Activated CD4-positive, CD25-positive, alpha-beta regulatory T cell treated with anti-CD3 and anti-CD28 coated beads, Interleukin-2, amount 50 U/mL, for 16 hours (primary cell): ENCODE results near the gene ABCD1.

Experiments used
- DNase-seq: peaks from one replicate; pipeline ENCODE4 v3.0.0-alpha.2; 2020; ENCODE audit warnings: low read depth, low spot score

ABCD1 gene

DNA sequence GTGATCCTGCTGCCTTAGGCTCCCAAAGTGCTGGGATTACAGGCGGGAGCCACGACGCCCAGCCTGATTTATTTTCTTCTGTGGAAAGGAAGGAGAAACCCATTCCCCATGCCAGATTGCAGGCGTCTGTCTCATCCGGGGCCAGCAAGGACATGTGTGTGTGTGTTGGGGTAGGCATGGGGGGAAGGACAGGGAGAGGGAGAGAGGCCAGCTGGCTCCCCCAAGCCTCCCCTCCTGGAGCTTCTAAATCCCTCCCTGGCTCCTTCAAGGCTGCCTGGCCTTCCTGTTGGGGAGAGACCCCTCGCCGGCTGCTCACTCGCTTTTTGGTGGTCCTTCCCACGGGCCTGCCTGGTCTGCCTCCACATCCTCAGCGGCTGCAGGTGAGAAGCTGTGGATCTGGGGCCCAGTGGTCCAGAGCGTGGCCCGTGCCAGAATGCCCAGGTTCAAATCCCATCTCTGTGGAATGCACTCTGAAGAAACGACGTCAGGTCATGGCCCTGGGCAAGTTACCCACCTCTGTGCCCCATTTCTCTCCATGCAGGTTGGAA, 38.0 kb downstream of the ABCD1 start:
- DNase-seq: no peak

DNA sequence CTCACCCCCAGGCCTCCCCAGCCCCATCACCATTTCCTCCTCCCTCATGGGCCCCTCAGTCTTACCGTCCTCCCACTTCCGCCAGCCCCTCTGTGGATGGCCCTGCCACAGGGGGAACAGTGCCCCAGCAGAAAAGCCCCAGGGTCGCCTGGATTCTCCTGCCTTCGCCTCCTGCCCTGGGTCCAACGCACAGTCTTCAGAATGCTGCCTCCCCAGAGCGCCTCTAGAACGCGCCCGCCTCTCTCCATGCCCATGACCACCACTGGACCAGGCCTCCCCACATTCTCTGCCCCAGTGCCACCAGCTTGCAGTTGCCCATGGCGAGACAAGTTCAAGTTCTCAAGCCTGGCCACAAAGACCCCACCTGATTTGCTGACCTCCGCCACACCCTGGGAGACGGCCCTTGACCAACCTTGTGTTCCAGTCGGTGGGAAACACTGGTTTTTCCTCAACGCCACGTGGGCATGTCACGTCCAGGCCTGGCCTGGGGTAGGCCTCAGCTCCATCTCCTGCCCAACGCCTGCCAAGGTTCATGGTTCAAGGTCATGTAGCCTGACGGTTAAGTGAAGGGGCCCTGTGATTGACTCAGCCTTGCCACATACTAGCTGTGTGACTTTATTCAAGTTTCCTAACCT, 38.8 kb downstream of the ABCD1 start:
- no peak for DNase-seq

DNA sequence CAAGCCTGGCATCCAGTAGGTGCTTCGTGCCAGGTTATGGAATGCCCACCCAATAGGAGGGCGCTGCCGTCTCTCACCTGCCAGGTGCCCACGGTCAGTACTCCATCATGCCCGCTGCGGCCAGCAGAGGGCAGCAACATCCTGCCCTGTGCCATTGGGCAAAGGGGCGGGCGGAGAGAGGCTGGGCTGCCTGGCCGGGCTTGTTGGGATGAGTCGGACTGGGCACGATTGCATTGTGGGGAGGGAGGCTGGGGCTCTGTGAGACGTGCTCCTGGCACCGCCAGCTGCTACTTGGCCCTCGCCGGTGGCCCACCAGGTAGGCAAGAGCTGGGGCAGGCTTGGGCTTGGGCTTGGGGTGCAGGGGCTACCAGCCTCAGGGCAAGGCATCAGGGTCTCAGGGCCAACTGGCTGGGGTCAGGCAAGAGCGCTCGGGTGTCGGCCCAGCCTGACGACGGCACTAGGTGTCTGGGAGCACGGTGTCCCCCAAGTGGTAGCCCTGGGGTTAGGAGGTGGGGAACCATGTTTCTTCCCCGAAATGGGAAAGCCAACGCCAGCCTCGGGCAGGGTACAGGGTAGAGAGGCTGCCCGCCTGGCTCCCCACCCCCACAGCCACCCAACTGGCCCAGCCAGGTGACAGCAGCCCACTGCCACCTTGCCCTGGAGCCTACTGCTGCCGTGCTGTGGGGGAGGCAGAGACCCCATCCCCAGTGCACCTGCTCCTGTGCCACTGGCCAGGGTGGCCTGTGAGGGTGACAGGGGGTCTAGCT, 39.5 kb downstream of the ABCD1 start, which contains the start of gene PLXNB3:
Gene PLXNB3, plus strand, starts transcription at position 261 of the 767 bp plus-strand sequence. CDS start 1,287 bp downstream, outside the sequence.
- peak; percentile 38 for DNase-seq

DNA sequence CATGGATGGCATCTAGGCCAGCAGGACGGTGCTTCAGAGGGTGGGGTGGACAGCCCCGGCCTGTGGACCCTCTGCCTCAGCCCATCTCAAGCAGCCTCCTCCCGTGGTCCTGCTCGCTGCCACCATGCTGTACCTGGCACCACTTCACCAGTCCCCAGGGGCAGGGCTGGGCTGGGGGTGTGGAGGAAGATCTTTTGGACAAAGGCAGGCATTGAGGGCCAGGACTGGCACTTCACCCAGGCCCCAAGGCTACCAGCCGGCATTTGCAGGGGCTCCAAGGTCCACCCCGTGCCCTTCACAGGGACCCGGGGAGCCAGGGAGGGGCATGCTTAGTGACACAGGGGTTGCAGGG, 40.1 kb downstream of the ABCD1 start:
- no peak for DNase-seq

DNA sequence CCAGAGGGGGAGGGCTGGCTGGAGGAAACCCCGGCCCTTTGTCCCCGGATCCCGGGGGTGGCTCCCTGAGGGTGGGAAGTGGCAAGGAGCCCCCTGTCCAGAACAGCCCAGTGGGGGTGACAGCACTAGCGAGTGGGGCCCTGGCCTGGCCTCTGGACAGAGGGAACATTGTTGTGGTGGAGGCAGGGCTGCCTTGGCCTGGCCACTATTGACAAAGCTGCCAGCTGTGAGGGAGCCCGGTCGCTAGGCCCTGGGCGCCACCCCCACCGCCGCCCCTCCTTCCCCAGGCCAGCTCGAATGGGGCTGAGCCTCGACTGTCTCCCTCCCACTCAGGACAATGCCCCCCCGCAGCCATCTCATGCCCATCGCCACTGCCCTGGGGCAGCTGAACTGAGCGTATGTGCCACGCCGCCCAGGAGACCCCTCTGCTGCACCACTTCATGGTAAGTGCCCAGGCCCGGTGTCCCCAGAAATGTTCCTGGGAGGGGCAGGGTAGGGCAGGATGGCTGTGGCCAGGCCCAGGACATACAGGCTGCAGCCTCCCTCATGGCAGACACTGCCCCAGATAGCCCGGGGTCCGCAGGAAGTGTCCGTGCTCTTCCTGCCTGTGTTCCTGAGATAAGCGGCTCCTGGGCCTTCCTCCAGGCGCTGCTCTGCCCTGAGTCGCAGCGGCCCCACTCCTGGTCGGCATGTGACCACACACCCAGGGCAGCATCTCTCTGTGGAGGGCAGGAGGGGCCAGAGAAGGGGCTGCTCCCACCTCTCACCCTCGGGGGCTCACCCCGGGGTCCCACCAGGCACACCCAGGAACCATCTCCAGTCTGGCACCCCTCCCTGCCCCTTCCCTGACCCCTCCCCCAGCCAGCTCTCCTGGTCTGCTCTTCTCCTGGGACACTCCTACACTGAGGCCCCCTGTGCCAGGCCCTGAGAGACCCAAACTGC, 40.8 kb downstream of the ABCD1 start:
- no peak for DNase-seq

DNA sequence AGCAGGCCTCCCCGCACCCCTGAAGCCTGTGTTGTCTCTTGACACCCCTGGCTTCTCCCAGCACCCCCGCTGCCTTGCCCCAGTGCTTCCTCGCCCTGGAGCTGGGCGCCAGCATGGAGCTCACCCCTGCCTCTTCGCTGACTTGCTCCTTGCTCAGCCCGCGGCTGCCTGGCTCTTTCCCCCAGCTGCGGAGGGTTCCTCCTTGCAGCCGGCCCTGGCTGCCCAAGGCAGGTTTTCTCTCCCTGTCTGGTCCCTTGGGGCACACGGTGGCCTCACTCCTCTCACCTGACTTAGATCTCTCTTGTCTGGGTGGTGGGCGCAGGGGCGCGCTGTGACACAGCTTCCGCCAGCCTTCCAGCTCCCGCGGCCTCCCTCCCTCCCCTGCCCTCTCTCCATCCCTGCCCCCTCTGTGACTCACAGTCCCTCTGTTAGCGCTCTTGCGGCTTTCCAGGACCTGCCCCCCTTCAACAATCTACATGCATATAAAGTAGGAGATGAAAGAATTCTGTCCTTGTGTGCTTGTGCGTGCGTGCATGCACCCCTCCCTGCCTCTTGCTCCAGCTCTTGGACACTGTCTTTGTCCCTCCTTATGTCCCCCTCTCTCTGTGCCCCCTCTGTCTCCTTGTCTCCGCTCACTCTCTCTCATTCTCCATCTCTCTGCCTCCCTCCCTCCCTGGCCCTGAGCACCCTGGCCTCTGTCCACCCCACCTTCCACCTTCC, 41.6 kb downstream of the ABCD1 start:
- no peak for DNase-seq

DNA sequence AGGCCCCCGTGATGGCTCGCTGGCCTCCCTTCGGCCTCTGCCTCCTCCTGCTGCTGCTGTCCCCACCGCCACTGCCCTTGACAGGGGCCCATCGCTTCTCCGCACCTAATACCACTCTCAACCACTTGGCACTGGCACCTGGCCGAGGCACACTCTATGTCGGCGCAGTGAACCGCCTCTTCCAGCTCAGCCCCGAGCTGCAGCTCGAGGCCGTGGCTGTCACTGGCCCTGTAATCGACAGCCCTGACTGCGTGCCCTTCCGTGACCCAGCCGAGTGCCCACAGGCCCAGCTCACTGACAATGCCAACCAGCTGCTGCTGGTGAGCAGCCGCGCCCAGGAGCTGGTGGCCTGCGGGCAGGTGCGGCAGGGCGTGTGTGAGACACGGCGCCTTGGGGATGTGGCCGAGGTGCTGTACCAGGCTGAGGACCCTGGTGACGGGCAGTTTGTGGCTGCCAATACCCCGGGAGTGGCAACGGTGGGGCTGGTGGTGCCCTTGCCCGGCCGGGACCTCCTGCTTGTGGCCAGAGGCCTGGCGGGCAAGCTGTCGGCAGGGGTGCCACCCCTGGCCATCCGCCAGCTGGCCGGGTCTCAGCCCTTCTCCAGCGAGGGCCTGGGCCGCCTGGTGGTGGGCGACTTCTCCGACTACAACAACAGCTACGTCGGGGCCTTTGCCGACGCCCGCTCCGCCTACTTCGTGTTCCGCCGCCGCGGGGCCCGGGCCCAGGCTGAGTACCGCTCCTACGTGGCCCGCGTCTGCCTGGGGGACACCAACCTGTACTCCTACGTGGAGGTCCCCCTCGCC, 42.4 kb downstream of the ABCD1 start:
- no peak for DNase-seq

DNA sequence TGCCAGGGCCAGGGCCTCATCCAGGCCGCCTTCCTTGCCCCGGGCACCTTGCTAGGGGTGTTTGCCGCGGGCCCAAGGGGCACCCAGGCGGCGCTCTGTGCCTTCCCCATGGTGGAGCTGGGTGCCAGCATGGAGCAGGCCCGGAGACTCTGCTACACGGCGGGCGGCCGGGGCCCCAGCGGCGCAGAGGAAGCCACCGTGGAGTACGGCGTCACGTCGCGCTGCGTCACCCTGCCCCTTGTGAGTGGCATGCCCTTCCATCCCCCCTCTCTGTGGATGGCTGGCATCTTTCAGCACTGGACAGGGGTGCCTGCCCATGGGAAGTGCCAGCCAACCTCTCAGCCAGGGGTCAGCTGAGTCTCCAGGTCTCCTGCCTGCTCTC, 43.0 kb downstream of the ABCD1 start:
- DNase-seq: no peak

DNA sequence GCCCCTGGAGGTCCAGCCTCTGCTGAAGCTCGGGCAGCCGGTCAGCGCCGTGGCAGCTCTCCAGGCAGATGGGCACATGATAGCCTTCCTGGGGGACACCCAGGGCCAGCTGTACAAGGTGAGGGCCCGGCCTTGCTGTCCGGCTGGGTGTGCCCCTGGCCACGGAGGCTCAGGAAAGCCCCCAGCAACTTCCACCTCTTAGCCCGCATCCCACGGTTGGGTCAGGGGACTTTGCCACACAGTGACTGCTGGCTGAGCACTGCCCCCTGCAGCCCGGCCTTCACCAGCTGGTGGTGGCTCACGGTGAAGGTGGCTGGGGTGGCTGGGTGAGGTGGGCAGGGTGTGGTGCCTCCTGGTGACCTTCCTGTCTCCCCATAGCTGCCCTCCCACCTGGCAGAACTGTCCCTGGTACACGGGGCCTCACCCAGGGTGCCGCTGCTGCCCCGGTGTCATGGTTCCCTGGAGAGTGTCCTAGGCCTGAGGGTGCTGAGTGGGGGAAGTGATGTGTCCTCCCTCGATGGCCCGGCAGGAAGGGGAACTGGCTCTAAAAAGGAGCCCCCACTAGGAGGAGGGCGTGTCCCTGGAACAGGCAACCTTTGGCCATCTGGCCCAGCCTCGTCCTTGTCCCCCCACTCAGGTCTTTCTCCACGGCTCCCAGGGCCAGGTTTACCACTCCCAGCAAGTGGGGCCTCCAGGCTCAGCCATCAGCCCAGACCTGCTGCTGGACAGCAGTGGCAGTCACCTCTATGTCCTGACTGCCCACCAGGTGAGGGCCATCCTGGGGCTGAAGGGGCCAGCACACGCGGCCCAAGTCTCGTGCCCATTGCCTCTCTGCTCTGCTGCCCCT, 43.9 kb downstream of the ABCD1 start:
- no peak for DNase-seq

DNA sequence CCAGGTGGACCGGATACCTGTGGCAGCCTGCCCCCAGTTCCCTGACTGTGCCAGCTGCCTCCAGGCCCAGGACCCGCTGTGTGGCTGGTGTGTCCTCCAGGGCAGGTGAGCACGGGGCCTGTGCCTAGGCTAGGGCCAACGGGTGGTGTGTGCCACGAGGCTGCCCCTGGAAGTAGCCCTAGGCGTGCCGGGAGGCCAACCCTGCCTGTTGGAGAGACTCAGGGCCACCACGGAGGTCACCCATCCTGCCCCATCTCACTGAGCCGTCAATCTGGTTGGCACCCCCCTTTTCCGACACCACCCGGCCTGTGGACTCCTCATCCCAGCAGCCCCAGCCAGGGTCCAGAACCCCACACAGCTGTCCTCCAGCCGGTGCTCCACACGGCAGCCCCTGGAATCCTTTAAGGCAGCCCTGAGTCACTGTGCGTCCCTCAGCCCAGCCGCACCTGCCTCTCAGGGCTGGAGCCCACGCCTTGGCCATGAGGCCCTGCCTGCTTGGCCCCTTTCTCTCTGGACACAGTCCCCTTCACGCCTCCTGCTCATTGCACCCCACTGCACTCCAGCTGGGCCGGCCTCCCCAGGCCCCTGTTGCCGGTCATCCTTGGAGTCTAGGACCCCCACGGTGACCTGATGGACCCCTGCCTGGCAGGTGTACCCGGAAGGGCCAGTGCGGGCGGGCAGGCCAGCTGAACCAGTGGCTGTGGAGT, 44.7 kb downstream of the ABCD1 start:
- no peak for DNase-seq

DNA sequence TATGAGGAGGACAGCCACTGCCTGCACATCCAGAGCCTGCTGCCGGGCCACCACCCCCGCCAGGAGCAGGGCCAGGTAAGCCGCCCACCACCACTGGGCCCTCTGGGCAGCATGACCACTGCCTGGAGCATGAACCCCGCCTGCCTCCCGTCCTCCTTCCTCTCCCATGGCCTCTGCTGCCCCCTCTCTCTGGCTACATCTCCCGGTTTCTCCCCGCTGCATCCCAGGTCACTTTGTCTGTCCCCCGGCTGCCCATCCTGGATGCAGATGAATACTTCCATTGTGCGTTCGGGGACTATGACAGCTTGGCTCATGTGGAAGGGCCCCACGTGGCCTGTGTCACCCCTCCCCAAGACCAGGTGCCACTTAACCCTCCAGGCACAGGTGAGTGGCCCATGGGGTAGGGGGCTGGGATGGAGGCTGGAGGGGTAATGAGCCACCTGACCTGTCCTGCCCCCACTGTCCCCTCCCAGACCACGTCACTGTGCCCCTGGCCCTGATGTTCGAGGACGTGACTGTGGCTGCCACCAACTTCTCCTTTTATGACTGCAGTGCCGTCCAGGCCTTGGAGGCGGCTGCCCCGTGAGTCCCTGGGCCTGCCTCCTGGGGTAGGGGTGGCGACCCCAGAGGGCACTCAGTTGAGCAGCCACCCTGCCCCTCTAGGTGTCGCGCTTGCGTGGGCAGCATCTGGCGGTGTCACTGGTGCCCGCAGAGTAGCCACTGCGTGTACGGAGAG, 45.4 kb downstream of the ABCD1 start:
- DNase-seq: no peak

DNA sequence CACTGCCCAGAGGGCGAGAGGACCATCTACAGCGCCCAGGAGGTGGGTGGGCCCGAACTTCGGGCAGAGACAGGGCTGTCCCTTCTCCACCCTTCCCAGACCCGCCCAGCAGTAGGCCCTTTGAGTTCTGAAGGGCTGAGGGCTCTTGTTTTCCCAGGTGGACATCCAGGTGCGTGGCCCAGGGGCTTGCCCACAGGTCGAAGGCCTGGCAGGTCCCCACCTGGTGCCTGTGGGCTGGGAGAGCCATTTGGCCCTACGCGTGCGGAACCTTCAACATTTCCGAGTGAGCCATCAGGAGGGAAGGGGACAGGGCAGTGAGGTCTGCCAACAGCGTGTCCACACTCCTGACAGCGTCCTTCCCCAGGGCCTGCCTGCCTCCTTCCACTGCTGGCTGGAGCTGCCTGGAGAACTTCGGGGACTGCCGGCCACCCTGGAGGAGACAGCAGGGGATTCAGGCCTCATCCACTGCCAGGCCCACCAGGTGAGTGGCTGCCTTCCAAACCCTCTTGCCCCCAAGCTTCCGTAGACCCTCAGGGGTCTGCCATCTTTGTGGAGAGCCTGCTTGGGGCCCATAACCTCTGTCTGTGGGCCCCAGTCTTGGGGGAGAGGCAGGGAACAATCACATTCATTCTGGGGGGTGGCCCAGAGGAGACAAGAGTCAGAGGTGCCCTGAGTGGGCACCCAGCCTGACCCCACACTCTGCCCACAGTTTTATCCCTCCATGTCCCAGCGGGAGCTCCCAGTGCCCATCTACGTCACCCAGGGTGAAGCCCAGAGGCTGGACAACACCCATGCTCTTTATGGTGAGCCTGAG, 46.2 kb downstream of the ABCD1 start:
- DNase-seq: no peak

DNA sequence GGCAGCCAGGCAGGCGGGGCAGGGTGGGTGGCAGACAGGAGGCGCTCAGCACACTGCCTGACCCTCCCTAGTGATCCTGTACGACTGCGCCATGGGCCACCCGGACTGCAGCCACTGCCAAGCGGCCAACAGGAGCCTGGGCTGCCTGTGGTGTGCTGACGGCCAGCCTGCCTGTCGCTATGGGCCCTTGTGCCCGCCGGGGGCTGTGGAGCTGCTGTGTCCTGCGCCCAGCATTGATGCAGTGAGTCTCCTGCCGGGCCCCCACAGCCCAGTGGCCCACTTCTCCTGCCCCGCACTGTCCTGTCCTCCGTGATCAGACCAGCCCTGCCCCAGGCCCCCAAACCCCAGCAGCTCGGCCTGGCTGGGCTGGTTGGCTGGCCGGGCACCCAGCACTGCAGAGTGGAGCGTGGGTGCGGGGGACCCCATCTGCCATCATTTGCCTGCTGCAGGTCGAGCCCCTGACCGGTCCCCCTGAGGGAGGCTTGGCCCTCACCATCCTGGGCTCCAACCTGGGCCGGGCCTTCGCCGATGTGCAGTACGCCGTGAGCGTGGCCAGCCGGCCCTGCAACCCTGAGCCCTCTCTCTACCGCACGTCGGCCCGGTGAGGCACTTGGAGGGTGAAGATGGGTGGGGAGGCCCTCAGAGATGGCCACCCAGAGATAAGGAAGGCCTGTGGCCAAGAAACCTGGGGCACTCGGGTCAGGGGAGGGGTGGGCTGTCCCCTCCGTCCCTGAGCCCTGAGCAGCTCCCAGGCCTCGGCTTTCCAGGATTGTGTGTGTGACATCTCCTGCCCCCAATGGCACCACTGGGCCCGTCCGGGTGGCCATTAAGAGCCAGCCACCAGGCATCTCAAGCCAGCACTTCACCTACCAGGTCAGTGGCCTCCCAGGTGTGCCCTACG, 47.0 kb downstream of the ABCD1 start:
- no peak for DNase-seq

DNA sequence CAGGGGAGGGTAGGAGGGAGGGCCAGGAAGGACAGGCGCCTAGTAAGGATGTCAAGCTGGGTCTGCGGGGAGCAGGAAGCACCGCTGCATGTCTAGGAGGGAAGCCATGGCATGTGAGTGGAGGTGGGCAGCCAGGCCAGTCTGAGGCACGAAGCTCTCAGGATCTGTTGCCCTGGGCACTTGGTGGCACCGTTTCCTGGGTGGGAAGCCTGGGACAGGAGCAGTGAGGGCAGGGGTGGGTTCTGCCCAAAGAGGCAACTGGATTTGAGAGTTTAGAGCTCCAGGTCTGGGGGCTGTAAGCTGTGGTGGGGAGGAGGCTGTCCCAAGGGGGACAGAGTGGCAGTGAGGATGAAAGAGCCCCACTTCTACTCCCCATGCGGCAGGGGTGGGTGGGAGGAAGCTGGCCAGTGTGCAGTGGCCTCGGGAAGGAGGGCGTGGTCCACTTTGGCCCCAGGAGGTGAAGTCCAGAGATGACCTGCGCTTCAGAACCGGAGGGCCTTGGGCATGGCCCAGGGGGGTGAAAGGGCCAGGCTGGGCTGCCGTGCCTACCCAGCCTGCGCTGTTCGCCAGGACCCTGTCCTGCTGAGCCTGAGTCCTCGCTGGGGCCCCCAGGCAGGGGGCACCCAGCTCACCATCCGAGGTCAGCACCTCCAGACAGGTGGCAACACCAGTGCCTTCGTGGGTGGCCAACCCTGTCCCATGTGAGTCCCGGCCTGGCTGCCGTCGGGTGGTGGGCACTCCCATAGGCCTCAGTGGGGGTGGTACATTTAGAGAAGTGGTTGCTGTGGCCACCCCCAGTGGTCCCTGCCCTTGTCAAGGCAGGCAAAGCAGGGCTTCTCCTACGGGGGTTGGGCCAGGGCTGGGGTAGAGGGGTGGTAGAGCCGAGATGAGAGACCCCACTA, 47.9 kb downstream of the ABCD1 start:
- no peak for DNase-seq

DNA sequence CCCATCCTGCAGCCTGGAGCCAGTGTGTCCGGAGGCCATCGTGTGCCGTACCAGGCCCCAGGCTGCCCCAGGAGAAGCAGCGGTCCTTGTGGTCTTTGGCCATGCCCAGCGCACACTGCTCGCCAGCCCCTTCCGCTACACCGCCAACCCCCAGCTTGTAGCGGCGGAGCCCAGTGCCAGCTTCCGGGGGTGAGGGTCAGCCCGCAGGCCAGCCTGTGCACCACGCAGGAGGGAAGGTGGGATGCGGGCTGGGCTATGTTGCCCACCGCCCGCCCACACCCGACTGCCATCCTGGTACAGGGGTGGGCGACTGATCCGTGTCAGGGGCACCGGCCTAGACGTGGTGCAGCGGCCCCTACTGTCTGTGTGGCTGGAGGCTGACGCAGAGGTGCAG, 48.6 kb downstream of the ABCD1 start:
- DNase-seq: no peak
